Measurements from ENCODE around the gene SPARCL1. TPM values are rescaled to one million over a fixed set of nuclear protein-coding genes. Genes with fewer than 3 reads are reported as not detected.

The SPARCL1 gene
- total RNA-seq, 2 experiments from 2014 or later = not detected

- Mint-ChIP-seq H3K36me3 (ENCODE audit: low read depth) (no peaks in the 10 kb centered on the region), H3K27ac (no peak overlapping the region), H3K27me3 (no peaks in the 10 kb centered on the region), H3K4me3 (no peak overlapping the region), H3K4me1 (no peaks in the 10 kb centered on the region), H3K9me3 (no peaks in the 10 kb centered on the region)
- POLR2A ChIA-PET = no interaction called here
- CTCF ChIA-PET = no interaction called here
- DNase-seq = no peak
Observed at GRCh38 chr4:87532109-87532508, 2.9 kb upstream of the SPARCL1 start.

GRCh38 chr4:87531621-87532020, 2.4 kb upstream of the SPARCL1 start:
- no peak overlapping the region for H3K4me3 Mint-ChIP-seq
- CTCF ChIA-PET = no interaction called here
- H3K9me3 Mint-ChIP-seq = no peaks in the 10 kb centered on the region
- no peaks in the 10 kb centered on the region for H3K27me3 Mint-ChIP-seq
- no peaks in the 10 kb centered on the region for H3K36me3 Mint-ChIP-seq (ENCODE audit: low read depth)
- no peak overlapping the region for H3K27ac Mint-ChIP-seq
- no peak for DNase-seq
- no peaks in the 10 kb centered on the region for H3K4me1 Mint-ChIP-seq
- POLR2A ChIA-PET = no interaction called here

- no peaks in the 10 kb centered on the region for H3K4me1 Mint-ChIP-seq
- H3K27ac Mint-ChIP-seq = no peak overlapping the region
- H3K27me3 Mint-ChIP-seq = no peaks in the 10 kb centered on the region
- ChIA-PET CTCF (interaction anchor here (0.6 to 1.0 kb wide), 2 partner anchors 10 to 257 kb away, joined by 3 read pairs; no protein-coding TSS in a partner anchor), POLR2A (no interaction called here)
- no peak overlapping the region for H3K4me3 Mint-ChIP-seq
- H3K36me3 Mint-ChIP-seq (ENCODE audit: low read depth) = no peaks in the 10 kb centered on the region
- no peaks in the 10 kb centered on the region for H3K9me3 Mint-ChIP-seq
- no peak for DNase-seq
Observed at GRCh38 chr4:87530868-87531267, 1.7 kb upstream of the SPARCL1 start.

GRCh38 chr4:87530229-87530628, 1.1 kb upstream of the SPARCL1 start:
- Mint-ChIP-seq H3K27ac (no peak overlapping the region), H3K4me3 (no peak overlapping the region), H3K36me3 (ENCODE audit: low read depth) (no peaks in the 10 kb centered on the region), H3K27me3 (no peaks in the 10 kb centered on the region), H3K4me1 (no peaks in the 10 kb centered on the region), H3K9me3 (peaks cover 3% of the 10 kb centered on the region)
- CTCF ChIA-PET = interaction anchor here (0.6 to 1.0 kb wide), 2 partner anchors 11 to 256 kb away, joined by 3 read pairs; no protein-coding TSS in a partner anchor
- no peak for DNase-seq
- POLR2A ChIA-PET = interaction anchor here (0.5 kb wide), 1 partner anchor 33 kb away, joined by 3 read pairs; no protein-coding TSS in a partner anchor

GRCh38 chr4:87527431-87528220, 1.6 kb downstream of the SPARCL1 start:
- CTCF ChIA-PET = interaction anchor here (0.6 kb wide), 1 partner anchor 1565 kb away, joined by 4 read pairs; no protein-coding TSS in a partner anchor
- no peak overlapping the region for H3K27ac Mint-ChIP-seq
- no peak for DNase-seq
- no peak overlapping the region for H3K4me3 Mint-ChIP-seq
- H3K9me3 Mint-ChIP-seq = peaks cover 18% of the 10 kb centered on the region
- H3K4me1 Mint-ChIP-seq = no peaks in the 10 kb centered on the region
- no peaks in the 10 kb centered on the region for H3K27me3 Mint-ChIP-seq
- POLR2A ChIA-PET = no interaction called here
- peaks cover 3% of the 10 kb centered on the region for H3K36me3 Mint-ChIP-seq (ENCODE audit: low read depth)

GRCh38 chr4:87525636-87526295, 3.4 kb downstream of the SPARCL1 start:
- H3K27ac Mint-ChIP-seq = no peak overlapping the region
- H3K27me3 Mint-ChIP-seq = no peaks in the 10 kb centered on the region
- H3K4me3 Mint-ChIP-seq = no peak overlapping the region
- H3K4me1 Mint-ChIP-seq = no peaks in the 10 kb centered on the region
- CTCF ChIA-PET = no interaction called here
- POLR2A ChIA-PET = no interaction called here
- peaks cover 3% of the 10 kb centered on the region for H3K36me3 Mint-ChIP-seq (ENCODE audit: low read depth)
- DNase-seq = no peak
- peaks cover 18% of the 10 kb centered on the region for H3K9me3 Mint-ChIP-seq

GRCh38 chr4:87524456-87524855, 4.7 kb downstream of the SPARCL1 start:
- H3K9me3 Mint-ChIP-seq = peaks cover 18% of the 10 kb centered on the region
- no peak overlapping the region for H3K27ac Mint-ChIP-seq
- POLR2A ChIA-PET = no interaction called here
- no peaks in the 10 kb centered on the region for H3K4me1 Mint-ChIP-seq
- no peaks in the 10 kb centered on the region for H3K27me3 Mint-ChIP-seq
- CTCF ChIA-PET = no interaction called here
- H3K36me3 Mint-ChIP-seq (ENCODE audit: low read depth) = peaks cover 3% of the 10 kb centered on the region
- no peak for DNase-seq
- no peak overlapping the region for H3K4me3 Mint-ChIP-seq

- ChIA-PET POLR2A (no interaction called here), CTCF (interaction anchor here (0.6 kb wide), 1 partner anchor 200 kb away, joined by 4 read pairs; no protein-coding TSS in a partner anchor)
- H3K27me3 Mint-ChIP-seq = no peaks in the 10 kb centered on the region
Observed at GRCh38 chr4:87523307-87523706, 5.9 kb downstream of the SPARCL1 start.

GRCh38 chr4:87521757-87522374, 7.3 kb downstream of the SPARCL1 start:
- H3K27me3 Mint-ChIP-seq = peaks cover 3% of the 10 kb centered on the region
- ChIA-PET POLR2A (no interaction called here), CTCF (no interaction called here)

More at GRCh38 chr4:87523307-87523706, 5.9 kb downstream of the SPARCL1 start:
- Mint-ChIP-seq H3K4me3 (no peak overlapping the region), H3K9me3 (peaks cover 18% of the 10 kb centered on the region), H3K27ac (no peak overlapping the region), H3K4me1 (no peaks in the 10 kb centered on the region), H3K36me3 (ENCODE audit: low read depth) (peaks cover 3% of the 10 kb centered on the region)
- no peak for DNase-seq

GRCh38 chr4:87521319-87521718, 7.9 kb downstream of the SPARCL1 start:
- peaks cover 5% of the 10 kb centered on the region for H3K27me3 Mint-ChIP-seq
- H3K4me3 Mint-ChIP-seq = no peak overlapping the region
- no peak for DNase-seq
- peaks cover 3% of the 10 kb centered on the region for H3K36me3 Mint-ChIP-seq (ENCODE audit: low read depth)
- no peak overlapping the region for H3K27ac Mint-ChIP-seq
- CTCF ChIA-PET = interaction anchor here (0.9 kb wide), 1 partner anchor 19 kb away, joined by 3 read pairs; no protein-coding TSS in a partner anchor
- POLR2A ChIA-PET = no interaction called here
- no peaks in the 10 kb centered on the region for H3K4me1 Mint-ChIP-seq
- H3K9me3 Mint-ChIP-seq = peaks cover 18% of the 10 kb centered on the region

More at GRCh38 chr4:87521757-87522374, 7.3 kb downstream of the SPARCL1 start:
- Mint-ChIP-seq H3K9me3 (peaks cover 18% of the 10 kb centered on the region), H3K27ac (no peak overlapping the region), H3K4me1 (no peaks in the 10 kb centered on the region), H3K4me3 (no peak overlapping the region), H3K36me3 (ENCODE audit: low read depth) (peaks cover 3% of the 10 kb centered on the region)
- DNase-seq = no peak

- CTCF ChIA-PET = no interaction called here
- Mint-ChIP-seq H3K36me3 (ENCODE audit: low read depth) (no peaks in the 10 kb centered on the region), H3K9me3 (no peaks in the 10 kb centered on the region), H3K27ac (no peak overlapping the region), H3K4me1 (no peaks in the 10 kb centered on the region), H3K4me3 (no peak overlapping the region), H3K27me3 (peaks cover 8% of the 10 kb centered on the region)
- no peak for DNase-seq
- POLR2A ChIA-PET = no interaction called here
Observed at GRCh38 chr4:87517621-87518020, 11.6 kb downstream of the SPARCL1 start.

GRCh38 chr4:87516683-87517082, 12.5 kb downstream of the SPARCL1 start:
- no peaks in the 10 kb centered on the region for H3K9me3 Mint-ChIP-seq
- H3K27me3 Mint-ChIP-seq = peaks cover 8% of the 10 kb centered on the region
- ChIA-PET CTCF (no interaction called here), POLR2A (no interaction called here)
- no peak overlapping the region for H3K4me3 Mint-ChIP-seq
- H3K27ac Mint-ChIP-seq = no peak overlapping the region
- H3K36me3 Mint-ChIP-seq (ENCODE audit: low read depth) = no peaks in the 10 kb centered on the region
- H3K4me1 Mint-ChIP-seq = no peaks in the 10 kb centered on the region
- DNase-seq = no peak

GRCh38 chr4:87512400-87512799, 16.8 kb downstream of the SPARCL1 start:
- H3K27me3 Mint-ChIP-seq = peaks cover 7% of the 10 kb centered on the region
- H3K9me3 Mint-ChIP-seq = no peaks in the 10 kb centered on the region
- no peak overlapping the region for H3K27ac Mint-ChIP-seq
- no peak overlapping the region for H3K4me3 Mint-ChIP-seq
- no peak for DNase-seq
- ChIA-PET POLR2A (no interaction called here), CTCF (no interaction called here)
- H3K4me1 Mint-ChIP-seq = no peaks in the 10 kb centered on the region
- no peaks in the 10 kb centered on the region for H3K36me3 Mint-ChIP-seq (ENCODE audit: low read depth)
